Activated T-cell treated with anti-CD3 and anti-CD28 coated beads, Interleukin-2, amount 50 U/mL, for 48 hours (primary cell): ENCODE measurements around the gene CCDC102B.
"Not testable (repeated sequence)": the region's sequence is repeated elsewhere in the genome, so short reads cannot be mapped to it uniquely, and the experiment has no call there.

Experiments used
- DNase-seq, 2 experiments: peaks; one replicate each; pipeline ENCODE4 v3.0.0-alpha.2; 2020

The CCDC102B gene

DNA sequence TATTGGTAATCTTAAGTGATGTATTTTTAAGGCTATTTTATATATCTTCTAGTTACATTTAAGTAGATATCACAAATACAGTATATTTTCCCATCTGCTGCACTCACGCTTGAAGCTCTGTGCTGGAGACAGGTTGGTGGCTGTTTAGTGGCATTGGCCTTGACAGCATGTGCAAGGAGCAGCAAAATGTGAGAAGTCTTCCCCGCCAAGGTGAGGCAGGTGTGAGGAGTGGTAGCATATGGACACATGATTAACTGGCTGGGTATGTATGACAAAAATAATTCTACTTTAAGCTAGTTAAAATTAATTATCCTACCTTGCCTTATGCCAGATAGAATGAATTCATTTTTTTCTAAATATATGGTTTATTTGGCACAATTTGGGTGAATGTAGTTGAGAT lies 117.2 kb downstream of the CCDC102B start:
- no peak for DNase-seq

DNA sequence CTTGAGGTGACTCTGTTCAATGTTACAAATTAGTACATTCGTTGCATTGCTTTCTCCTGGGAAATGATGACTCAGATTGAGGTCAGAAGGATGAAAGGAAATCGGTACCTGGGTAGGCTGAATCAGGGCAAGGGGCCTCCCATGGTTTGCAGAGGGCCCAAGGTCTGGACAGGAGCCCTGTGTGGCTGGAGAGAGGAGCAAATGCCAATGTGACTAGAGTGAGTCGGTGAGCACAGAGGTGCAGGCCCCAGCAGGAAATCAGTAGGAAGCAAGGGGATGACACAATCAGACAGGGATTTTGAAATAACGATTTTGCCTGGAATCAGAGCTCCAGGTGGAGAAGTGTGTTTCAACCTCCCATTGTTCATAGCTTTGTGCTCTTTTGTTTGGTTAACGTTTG lies 118.9 kb downstream of the CCDC102B start:
- DNase-seq = no peak

DNA sequence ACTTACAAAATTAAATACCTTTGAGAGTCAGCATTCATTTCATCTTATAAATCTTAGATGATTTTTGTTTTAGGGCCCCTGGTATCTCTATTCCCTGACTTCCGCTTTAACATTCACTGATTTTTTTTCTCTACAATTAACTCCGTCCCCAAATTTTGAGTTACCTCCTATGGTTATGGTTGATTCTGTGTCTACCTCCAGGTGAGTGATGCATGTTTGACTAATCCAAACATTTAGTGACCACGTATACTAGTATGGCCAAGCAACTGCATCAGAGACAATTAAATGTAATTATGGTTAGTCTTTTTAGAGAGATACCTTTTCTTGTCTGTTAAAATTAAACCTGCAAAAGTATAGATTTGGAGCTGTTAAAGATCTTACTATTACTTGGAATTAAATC lies 120.3 kb downstream of the CCDC102B start:
- no peak for DNase-seq

DNA sequence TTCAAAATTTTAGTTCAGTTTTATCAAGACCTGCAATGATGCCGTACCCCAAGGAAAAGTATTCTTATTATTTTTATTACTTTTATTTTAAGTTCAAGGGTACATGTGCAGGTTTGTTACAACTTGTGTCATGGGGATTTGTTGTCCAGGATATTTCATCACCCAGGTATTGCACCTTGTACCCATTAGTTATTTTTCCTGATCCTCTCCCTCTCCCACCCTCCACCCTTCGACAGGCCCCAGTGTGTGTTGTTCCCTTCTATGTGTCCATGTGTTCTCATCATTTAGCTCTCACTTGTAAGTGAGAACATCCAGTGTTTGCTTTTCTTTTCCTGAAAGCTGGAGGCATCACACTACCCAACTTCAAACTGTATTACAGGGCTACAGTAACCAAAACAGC lies 122.0 kb downstream of the CCDC102B start:
- no peak for DNase-seq

DNA sequence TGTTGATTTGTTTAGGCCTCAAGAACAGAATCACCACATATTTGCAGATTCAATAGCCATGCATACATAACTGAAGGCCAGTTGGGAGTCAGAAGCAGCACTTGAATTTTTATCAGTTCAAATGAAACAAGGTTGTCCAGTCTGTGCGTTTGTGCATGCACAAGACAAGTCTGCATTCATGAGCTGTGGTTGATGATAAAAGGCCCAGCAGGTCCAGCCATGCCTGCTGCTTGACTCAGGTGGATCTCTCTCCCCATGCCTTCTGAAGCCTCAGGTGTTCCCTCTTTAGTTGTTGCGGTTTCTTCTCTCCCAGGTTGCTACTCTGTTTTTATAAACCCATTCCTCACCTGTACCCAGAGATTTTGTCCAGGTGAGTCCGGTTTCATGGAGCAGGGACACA lies 124.5 kb downstream of the CCDC102B start:
- DNase-seq = no peak

DNA sequence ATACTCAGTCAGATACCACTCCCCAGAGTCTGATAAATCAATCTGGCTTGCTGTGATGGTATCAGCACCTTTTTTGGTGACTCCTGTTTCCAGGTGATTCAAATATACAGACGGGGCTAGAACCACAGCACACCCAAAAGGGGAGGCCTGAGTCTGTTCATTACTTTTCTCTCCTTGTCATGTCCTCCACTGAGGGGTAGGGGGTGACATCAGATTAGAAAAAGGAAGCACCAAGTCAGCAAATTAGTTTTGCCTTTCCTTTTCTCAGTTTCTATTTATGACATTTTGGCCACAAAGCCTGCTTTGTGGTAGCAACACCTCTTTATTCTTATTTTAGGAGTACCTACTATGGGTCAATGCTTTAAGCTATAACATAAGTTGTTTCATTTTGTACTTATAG lies 127.4 kb downstream of the CCDC102B start:
- DNase-seq = no peak

DNA sequence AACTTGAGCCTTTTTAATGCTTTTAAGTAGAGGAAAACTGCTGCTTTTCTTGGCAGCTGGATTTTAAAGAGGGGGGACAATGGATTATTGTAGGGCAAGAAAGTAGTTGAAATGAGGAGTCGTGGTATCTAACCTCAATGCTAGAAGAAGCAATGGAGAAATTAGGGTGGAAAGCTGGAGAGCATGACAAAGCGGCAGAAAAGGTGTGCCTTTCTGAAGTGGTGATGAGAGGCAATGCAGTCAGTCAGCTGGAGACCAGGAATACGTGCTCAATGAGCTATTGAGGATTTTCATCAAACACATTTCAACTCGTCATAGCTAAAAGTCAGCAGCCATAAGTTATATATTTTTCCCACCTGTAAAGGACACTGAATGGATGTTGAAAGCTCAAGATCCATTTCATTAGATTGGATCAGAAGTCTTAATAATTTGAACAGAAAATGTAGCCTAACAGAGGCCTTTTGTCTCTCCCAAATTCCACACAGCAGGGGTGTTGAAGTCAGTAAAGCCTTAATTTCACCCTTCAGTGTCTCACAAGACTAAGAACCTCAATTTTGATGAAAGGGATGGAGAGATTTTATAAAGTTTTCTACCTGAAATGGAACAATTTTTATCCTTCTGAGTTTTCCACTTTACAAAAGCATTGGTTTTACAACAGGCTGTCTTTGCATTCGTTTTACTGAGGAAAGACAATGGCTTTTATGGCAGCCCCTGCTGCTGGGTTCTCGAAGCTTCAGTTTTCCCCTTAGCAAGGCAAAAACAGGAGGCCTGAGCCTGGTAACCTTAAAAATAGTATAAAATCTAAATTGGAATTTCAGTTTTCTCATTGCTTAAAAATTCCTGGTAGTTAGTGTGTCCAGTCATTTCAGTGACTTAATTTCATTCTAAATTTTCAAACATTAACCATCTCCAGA lies 131.1 kb downstream of the CCDC102B start:
- no peak for DNase-seq

DNA sequence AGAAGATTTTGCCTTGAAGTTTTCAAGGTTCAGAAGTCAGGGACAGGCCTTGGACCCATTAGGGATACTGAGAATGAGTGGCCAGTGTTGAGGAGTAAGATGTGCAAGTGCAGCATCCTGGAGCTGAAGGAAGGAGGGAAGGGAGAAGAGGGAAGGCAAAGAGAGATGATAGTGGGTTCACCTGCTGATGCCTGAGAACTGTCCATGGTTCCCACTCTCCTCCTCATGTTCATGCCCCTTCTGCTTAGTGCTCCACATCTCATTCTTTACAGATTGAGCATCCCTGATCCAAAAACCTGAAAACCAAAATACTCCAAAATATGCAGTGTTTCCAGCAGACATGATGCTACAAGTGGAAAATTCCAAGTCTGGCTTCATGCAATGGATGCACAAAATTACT lies 137.8 kb downstream of the CCDC102B start:
- DNase-seq = no peak

DNA sequence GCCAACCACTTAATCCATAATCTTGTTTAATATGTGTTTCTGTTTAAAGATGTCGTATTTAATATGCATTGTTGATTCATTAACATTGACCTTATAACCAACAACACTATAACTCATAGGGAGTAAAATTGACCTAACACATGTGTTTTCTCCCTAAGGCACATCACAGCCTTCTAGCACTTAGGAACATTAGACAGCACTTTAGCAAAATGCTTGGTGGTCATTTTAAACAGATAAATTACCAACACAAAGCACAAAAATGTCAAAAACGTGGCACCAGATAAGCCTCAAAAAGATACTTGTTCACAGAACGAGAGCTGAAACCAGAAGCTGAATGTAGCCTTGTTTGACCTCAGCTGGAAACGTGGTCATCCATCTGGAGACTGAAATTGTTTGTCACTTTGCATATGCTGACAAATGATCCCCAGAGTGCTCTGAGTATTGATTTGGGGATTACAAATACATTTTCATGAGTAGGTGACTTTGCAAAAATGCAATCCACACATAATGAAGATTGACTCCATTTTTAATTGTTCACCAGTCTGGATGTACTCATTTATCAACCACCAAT lies 139.2 kb downstream of the CCDC102B start:
- DNase-seq = no peak

DNA sequence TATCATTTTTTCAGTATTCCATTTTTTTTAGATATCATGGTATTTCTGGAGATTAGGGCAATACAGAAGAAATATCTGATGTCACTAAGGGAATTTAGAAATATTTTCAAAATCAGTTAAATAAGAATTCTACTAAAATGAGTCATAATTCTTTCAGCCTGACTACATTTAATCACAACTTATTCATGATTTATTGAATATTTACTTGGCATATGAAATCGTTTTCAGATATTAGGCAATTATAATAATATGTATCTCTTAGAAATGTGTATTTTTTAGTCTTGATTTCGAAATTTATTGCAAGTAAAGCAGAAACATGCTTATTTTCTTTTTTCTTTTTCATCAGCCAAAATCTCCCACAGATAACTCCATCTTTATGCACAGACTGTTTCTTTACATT lies 142.2 kb downstream of the CCDC102B start:
- no peak for DNase-seq

DNA sequence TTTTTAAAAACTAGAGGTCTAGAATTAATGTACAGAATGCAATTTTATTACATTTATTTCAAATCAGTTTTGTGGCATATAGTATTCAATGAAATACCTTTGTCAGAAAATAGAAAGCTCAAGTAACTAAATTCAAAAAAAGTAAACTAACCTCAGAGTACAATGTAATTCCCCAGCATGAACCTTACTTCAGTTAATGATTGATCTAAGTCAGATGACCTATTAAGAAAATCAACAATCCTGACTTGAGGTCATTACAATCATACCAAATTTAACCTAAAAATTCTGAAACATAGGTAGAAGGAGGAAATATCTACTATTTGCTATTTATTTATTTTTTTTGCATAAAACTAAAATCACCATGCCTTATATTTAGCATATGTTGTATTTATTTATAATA lies 142.9 kb downstream of the CCDC102B start:
- no peak for DNase-seq

DNA sequence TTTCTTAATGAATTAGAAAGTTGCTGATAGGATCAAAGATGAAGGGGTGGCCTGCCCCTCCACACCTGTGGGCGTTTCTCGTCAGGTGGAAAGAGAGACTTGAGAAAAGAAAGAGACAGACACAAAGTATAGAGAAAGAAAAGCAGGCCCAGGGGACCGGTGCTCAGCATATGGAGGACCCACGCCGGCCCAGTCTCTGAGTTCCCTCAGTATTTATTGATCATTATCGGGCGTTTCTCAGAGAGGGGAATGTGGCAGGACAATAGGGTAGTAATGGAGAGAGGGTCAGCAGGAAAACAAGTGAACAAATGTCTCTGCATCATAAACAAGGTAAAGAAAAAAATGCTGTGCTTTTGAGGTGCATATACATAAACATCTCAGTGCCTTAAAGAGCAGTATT lies 144.3 kb downstream of the CCDC102B start:
- DNase-seq = no peak

DNA sequence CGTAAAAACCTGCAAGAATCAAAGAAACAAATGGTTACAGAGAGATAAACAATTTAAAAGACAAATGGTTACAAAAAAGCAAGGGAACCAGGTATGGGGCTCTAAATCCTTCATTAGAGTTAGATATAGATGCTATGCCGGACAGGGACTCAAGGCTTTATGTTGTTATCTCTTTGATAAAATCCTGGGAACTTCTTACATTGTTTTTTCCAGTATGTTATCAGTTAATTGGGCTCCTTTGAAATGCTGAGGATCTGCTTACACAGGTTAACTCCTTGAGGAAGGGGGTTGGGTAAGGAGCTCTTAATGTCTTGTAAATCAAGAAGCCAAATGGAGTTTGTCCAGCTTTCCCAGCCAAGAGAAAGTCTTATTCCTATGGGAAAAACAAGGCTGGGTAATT lies 146.0 kb downstream of the CCDC102B start:
- DNase-seq = not testable (repeated sequence)

DNA sequence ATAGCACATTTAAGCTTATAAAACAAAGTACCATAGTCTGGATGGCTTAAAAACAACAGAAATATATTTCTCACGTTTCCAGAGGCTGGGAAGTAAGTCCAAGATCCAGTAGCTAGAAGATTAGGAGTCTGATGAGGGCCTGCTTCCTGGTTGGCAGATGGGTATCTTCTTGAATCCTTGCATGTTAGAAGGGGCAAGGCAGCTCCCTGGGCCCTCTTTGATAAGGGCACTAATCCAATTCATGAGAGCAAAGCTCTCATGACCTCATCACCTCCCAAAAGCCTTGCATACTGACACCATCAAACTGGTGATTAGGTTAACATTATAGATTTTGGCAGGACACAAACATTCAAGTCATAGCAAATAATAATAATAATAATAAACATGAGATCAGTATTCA lies 146.4 kb downstream of the CCDC102B start:
- DNase-seq = no peak

DNA sequence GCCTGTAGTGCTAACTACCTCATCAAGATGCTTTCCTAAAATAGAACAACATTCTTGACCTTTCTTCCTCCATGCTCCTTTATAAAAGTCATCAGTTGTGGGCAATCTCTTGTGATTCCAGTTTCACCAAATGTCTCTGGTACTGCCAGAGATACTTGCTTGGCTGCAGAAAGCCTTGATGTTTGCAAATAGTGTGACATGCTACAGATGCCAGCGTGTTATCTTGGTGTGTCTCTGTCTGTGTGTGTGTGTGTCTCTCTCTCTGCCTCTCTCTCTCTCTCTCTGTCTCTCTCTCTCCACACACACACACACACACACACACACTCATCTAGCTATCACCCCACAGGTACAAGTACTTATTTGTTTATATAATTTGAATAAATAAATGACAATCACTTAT lies 146.9 kb downstream of the CCDC102B start:
- no peak for DNase-seq

DNA sequence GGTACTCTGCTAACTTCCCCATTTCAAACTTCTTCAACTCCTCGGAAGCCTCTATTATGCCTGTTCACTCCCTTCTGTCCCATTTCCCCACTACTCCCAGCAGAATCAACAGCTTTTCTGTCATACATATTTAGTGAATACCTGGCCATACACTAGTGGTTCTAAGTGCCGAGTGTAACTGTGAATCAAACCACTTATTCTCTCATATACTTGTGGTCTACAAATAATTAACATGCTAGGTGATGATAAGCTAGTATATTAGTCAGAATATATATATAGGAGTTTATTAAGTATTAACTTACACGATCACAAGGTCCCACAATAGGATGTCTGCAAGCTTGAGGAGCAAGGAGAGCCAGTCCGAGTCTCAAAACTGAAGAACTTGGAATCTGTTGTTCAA lies 150.7 kb downstream of the CCDC102B start:
- no peak for DNase-seq

DNA sequence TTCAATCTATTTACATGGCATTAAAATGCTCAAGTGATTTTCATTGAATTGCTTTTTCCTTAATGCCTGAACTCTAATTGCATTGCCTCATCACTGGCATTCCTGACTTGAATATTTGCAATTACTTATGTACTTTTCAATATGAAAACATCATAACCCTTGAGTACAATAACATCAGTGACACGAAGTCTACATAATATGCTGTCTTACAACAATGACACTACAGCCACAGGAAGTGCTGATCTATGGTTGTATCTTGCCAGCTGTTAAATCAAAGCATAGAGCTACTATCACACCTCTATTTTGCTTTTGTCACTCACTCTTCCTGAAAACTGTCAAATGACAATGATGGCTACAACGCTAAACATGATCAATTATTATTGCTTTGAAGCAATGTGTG lies 156.9 kb downstream of the CCDC102B start:
- DNase-seq = no peak

DNA sequence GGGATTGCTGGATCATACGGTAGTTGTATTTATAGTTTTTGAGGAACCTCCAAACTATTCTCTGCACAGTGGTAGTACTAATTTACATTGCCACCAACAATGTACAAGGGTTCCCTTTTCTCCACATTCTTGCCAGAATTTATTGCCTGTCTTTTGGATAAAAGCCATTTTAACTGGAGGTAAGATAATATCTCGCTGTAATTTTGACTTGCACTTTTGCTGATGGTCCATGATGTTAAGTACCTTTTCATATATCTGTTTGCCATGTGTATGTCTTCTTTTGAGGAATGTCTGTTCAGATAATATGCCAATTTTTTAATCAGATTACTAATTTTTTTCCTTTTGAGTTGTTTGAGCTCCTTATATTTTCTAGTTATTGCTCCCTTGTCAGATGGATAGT lies 158.8 kb downstream of the CCDC102B start:
- no peak for DNase-seq

DNA sequence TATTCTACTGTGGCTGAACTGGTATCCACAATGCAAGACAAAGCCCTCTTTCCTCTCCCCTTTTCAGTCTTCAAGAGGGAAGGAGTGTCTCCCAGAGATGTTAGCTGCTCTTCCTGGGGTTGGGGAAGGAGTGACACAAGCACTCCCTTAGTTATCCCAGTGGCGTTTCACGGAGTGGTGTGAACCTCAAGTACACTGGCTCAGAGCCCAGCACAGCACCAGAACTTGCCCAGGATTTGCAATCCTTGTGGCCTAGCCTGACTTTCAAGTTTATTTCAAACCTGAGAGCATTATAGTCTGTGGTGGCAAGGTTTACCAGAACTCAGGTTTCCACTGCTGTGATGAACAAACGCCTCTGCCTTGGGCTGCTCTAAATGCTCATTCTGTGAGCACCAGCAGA lies 162.5 kb downstream of the CCDC102B start:
- DNase-seq = no peak

DNA sequence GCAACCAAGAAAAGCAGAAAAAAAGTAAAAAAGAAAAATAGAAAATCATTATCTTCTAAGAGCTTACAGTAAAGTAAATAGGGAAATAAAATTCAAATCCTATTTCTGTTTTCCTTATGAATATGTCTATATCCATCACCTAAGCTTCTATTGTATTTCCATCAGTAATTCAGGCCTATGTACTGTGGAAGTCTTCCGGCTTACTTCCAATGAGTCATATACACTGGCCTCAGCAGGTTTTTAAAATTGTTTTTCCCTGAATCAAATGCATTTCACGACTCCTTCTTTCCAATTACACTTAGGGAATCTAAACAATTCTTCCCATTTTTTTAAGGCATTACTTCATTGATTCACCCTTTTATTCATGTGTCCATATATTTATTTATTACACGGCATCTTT lies 164.7 kb downstream of the CCDC102B start:
- DNase-seq = no peak

DNA sequence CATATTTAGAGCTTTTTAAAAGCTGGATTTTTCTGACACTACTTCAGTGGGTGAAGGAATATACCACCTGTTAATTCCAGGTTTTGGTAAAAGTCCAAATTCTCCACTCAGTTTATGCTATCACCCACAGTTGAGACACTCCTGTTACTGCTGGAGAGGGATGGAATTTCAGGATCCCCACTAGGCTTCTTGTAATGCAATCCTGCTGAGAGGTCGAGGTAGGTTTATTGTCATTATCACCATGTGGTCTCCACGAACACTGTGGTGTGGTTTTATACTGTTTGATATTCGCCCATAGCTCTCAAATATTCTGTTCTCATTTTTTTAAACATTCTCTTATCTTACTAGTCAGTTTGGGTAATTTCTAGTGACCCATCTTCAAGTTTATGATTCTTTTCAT lies 167.9 kb downstream of the CCDC102B start:
- DNase-seq = no peak

DNA sequence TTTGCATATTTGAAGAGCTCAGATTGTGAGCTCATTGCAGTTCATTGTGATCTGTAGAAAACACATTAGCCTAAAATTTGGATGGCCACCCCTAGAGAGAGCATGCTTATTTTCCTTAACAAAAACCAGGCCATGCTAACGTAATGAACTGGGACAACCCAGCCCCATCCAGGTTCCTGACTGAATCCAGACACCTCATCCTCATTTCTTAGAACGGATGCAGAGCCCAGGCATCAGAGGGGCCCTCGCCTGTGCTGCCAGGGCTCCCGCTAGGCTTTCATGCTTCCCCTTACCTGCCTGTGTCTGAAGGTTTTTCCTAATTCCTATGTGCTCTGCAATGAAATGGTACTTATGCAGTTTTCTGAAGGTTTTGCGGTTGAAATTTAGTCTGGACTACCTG lies 171.1 kb downstream of the CCDC102B start:
- no peak for DNase-seq

DNA sequence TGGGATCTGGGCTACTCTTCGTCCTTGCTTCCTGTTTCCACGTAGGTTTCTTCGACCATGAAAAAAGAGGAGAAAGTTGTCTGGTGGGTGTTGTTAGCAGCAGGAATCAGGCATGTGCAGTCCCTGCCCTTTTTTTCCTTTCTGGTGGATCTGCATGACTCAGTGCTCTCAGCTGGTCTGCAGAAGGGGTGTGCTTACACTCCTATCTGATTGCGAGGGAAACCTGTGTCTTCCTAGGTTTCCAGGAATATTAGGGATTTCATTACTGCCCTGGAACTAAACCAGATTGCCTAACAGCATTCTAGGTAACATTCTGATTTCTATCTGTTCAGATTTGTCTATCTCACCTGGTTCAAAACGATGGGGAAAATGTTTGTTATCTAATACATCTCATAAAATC lies 174.3 kb downstream of the CCDC102B start:
- no peak for DNase-seq

DNA sequence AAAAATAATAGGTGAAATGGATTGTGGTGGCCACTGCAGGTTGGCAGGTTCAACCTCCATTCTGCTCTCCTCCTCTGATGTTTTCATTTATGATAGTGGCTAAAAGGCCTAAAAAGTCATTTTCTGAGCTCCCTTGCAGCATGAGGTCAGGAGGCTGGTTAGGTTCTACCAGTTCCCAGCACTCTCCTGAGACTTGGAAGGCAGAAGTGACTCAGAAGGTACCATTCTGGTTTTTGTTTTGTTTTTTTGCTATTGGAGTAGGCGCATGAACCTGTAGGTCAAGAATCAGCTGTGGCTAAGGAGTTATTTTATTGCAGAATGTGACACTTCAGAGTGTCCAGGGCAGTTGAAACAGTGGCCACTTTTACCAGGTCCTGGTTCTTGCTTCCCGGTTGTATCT lies 181.9 kb downstream of the CCDC102B start:
- no peak for DNase-seq

DNA sequence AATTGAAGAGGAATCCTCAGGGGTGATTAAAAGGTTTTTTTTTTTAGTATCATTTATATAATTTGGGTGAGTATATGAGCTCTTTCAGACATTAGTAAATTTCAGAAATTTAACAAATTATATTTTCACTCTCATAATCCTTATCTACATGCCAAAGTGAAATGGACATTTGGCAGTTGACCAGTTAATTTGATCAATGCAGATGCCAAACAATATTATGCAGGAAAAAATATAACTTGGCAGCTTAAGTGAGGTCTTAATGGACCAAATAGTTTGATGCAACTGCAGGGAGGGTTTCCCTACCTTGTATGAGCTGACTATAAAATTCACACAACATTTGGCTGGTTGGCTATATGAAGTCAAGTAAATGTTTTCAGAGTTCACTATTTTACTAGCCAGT lies 185.2 kb downstream of the CCDC102B start:
- DNase-seq = no peak
